Activated gamma-delta T cell treated with anti-CD3 and anti-CD28 coated beads, Interleukin-2, amount 50 U/mL, for 16 hours (primary cell): ENCODE data around the gene NCOA7.

ENCODE experiments used
- DNase-seq: peaks from one replicate; pipeline ENCODE4 v3.0.0-alpha.2; 2020; ENCODE audit warnings: low read depth

The NCOA7 gene, protein sequence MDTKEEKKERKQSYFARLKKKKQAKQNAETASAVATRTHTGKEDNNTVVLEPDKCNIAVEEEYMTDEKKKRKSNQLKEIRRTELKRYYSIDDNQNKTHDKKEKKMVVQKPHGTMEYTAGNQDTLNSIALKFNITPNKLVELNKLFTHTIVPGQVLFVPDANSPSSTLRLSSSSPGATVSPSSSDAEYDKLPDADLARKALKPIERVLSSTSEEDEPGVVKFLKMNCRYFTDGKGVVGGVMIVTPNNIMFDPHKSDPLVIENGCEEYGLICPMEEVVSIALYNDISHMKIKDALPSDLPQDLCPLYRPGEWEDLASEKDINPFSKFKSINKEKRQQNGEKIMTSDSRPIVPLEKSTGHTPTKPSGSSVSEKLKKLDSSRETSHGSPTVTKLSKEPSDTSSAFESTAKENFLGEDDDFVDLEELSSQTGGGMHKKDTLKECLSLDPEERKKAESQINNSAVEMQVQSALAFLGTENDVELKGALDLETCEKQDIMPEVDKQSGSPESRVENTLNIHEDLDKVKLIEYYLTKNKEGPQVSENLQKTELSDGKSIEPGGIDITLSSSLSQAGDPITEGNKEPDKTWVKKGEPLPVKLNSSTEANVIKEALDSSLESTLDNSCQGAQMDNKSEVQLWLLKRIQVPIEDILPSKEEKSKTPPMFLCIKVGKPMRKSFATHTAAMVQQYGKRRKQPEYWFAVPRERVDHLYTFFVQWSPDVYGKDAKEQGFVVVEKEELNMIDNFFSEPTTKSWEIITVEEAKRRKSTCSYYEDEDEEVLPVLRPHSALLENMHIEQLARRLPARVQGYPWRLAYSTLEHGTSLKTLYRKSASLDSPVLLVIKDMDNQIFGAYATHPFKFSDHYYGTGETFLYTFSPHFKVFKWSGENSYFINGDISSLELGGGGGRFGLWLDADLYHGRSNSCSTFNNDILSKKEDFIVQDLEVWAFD

DNA sequence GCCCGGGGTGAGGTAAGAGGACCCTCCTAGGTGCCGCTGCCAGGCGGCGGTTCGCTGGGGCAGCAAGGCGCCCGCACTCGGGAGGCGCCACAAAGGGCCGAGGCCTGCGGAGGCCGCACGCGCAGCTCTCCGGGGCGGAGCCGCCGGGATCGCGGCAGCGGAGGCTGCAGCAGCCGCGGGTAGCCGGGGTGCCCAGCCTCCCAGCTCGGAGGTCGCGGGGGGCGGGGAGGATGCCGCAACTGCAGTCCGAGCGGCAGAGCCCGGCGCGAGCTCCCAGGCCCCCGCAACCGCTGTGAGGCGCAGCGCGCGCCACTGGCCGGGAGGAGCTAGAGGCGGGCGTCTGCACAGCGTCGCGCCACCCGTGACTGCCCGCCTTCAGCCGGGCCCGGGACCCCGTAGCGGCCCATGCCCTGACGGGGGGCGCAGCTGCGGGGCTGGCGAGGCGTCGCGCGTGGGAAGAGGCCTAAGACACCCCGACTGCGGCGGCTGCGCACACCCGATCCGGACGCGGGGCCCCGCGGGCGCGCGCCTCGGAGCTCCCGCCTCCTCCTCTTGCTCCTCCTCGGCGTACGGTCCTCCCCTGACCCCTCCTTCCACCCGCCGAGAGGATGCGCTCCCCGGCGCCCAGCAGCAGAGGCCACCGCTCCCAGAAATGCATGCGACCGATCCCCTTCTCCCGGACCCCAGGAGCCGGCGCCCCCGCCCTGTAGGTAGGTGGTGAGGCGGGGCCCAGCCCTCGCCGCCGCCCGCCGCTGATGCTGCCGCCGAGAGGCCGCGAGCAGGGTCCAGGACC is at the start of gene NCOA7:
Gene NCOA7 (plus strand): TSS at position 603 of the 793 bp plus-strand sequence. CDS start 24,395 bp downstream, outside the sequence.
- DNase-seq, result peak; percentile 64

DNA sequence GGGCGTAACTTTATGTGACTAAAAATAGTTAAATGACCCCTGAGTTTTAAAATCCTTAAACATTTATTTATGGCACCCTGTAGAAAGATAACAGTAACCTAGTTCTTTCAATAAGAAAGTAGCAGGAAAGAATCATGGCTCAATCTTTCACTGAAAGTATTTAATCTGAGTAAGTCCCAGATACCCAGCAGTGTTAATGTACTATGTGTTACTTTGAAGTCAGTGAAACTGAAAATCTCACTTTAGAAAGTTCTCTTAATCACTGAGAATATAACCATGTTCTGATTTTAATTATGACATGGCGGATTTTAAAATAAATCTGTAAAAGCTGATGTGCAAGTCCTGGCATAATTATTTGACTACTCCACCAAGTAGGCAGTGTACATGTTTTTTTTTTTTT is 49.4 kb upstream of the NCOA7 start:
- DNase-seq, result no peak

DNA sequence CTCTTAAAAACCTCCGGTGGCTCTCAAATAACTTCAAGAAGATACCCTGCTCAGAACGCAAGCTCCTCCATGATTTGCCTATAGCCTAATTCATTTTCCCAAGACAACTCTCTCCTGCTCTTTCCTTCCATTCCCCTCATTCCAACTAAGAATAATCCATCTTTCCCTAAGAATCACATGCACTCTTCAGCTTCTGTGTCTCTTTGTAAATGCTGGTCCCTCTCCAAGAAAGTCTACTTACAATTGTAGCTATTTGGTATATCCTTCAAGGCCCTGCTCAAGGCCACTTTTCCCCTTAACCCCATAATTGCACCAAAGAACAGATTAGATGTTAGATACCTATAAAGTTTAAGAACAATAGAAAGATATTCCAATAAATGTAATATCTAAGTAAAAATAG is 48.7 kb upstream of the NCOA7 start:
- DNase-seq, result no peak

DNA sequence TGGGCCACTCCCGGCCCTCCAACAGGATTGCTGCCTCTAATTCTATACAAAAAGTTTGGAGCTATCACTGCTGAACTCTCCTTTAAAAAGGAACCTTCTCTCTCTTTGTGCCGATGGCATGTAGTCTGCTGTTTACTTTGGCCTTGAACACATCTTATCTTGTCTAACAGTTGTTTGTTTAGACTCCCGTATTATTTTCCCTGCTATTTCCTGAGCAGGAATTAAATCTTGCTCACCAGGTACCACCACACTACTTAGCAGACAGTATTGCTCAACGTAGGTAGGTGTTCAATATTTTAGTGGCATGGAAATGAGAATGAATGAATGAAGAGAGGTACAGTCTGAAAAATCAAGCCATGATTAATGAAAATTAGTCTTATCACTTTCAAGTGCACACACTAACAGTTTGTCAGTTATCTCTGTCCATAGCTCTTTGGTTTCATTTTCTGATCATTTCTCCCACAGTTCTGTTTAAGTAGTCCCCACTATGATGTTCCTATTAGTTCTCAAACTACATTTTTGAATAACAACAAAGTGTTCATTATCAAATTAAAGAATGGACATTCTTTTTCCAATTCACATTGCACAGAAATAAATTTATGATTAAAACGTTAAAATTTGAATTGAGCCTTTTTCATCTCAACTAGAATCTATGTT is 48.2 kb upstream of the NCOA7 start:
- DNase-seq, result no peak

DNA sequence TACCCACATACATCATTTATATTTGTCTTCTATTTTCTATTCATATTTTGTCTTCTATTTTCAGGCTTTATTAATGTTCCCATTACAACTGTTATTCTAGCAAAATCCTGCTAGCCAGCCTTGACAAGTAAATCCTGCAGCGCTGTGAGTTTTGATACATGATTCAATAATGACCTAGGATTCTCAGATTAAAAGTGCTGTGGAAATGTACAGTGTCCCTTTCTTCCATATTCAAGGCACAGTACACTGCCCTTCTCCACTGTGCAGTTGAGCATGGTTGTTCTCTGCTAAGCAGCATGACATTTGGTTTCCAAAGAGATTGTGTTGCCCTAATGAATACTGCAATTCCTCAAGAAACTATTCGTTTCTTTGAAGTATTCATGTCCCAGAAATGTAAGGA is 47.2 kb upstream of the NCOA7 start:
- no peak for DNase-seq

DNA sequence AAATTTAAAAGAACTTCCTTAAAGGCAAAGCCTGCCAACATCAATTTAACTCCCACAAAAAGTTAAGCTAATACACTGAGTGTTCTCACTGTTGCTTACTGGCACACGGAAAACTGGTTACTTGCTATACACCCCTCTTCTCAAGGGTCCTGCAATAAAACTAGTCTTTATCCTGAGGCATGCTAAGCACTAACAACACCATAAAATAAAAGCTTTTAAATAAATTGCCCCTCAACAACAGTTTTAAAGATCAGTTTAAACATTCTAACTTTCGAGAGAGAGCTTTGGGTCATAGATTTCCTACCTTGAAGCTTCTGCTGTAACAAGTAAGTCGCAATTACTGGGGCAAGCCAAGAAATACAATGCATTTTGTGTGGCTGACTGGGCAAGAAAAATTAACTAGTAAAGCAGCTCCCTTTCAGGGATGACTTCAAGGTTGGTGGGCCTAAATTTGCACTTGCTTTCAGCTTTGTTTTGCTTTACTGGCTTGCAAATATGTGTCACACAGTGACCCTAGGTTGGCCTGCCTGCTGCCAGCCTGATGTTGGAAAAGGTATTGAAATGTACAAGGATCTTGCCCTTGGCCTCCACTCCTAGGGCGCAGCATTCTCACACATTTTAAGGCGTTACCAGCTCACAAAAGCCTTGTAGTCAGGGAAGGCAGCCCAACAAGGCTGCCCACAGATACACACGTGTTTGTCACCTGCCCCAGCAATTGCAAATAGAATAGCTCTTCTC is 45.3 kb upstream of the NCOA7 start:
- DNase-seq, result no peak

DNA sequence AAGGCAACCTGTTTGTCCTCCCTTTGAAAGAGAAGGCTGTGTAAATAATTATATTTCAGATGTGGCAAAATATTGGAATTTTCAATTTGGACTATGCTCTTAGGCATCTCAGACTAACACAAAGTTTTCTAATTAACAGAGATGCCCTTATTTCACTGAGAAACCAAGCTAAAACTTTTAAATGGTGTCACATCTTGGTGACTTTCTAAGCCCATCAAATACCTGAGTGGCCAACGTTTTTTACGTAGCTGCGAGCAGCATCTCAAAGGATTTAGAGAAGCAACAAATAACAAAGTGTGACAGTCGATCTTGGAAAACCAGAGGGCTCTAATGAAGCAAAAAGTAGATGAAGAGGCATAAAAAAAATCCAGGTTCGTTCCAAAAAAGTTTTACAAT is 44.7 kb upstream of the NCOA7 start:
- no peak for DNase-seq

DNA sequence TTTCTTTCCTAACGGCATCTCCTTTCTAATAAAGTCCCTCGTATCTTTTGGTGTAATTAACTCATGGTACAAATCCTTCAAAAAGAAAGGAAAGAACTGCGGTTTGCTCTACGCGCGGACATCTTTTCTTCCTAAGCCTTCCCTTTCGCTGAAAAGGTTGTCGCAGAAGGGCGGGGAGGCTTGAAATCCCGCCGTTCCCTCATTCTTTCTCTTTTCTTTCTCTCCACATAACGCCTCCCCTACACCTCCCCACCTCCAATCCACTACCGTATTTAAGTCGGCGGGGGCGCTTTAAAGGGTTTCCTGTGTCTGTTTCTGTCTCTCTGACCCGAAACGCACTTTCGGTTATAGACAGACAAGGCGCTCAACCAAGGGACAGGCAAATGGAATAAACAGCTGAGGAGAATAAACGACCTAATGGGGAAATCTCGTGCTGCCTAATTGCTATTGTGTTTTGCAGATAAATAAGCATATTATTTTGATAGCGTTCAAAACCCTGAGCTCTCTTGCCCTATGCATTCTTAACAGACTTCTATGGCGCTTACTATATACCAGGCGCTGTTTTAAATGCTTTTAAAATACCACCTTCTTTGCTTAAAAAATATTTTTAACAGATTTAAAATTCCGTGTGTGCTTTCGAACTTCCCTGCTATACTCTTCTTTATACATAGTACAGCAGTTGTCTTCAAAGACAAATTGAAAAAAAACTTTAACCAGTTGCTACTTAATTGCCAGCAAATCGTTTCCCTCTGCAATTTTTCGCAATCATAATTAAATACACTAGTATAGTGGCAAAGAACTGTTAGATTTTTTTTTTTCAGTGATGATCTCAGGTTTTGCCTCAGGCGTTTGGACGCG is 43.8 kb upstream of the NCOA7 start:
- peak; percentile 52 for DNase-seq

DNA sequence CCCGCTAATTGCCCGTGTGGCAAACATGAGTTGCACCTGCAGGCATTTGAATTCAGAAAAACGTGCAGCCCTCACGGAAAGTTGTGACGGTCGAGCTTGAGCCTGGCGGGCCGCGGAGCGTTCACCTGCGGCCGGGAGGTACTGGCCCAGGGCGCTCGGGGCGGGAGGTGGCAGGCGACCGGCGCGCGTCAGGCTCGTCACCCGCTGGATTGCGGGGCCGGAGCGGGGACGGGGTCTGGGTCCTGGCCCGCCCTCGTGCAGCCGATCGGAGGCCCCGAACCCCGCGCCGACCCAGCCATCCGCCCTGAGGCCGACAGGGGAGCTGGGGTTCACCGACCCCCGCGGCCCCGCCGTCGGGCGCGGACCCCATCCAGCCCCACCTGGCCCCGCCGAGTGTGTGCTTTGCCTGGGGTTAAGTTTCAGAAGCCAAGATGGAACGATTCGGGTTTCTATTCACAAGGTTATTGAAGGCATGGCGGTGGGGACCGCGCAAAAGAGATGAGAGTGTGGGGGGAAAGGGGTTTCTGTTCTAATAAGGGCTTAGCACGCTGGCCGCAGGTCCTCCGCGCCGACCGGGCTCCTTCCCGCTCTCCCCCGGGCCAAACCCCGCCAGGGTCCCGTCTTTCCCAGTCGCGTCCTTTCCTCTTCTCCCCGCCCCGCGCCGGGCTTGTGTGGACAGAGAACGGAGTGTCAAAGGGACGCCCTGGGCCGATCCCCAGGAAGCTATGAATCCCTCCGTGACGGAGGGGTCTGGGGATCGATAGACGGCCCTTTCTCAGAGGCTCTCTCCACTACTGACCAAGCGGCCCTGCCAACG is 43.0 kb upstream of the NCOA7 start:
- no peak for DNase-seq

DNA sequence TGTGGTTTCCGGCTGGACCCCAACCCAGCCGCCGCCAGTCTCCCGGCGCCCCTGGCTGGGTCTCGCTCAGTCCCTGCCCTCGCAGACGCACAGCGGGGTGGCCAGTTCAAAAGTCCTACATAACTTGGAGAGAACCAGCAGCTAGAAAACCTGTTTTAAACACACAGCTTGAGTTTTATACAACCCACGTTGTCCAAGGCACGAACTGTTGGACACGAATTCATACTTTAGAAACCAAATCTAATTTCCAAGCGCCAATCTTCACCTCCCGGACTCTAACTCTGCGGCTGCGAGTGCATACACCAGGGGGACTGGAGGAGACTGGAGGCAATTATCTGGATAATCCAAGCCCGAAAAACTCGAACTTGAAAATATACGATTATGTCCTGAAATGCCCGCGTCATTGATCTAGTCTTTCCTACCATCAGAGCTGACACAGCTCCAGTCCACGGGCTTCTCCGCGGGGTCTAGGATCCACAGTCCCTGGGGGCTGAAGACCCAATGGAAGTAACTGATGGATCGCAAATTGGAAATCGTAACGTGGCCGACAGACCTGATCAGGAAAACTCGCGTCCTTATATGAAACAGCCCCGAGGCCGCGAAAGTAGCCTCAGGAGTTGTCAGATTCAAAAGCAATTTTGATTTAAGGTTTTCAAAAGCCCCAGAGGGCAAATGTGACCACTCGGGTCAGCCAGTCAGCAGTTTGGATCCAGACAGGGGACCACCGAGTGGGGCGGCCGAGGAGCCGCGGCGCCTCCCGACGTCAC is 42.2 kb upstream of the NCOA7 start:
- DNase-seq, result no peak

DNA sequence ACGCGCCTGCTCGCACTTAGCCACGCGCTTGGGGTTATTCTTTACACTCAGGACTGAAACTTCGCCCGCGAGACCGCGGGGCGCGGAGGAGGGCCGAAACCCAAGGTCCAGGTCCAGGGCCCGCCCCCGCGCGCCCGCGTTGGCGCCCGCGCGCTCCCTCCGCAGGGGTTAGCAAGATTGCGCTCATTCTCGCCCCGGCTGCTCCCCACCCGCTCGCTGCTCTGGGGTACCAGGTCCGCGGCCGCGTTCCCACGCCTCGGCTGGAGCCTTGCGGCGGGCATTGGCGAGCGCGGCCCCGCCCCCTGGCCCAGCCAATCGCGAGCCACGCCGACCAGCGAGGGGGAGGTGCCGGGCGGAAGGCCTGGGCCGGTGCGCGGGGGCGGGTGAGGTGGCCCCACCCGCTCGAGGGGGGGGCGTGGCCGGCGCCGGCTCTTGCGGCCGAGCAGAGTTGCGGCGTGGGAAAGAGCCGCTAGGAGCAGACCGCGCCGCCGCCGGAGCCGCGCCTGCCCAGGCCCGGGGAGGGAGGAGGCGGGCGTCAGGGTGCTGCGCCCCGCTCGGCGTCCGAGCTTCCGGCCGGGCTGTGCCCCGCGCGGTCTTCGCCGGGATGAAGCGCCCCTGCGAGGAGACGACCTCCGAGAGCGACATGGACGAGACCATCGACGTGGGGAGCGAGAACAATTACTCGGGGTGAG is 41.4 kb upstream of the NCOA7 start, which contains the start of gene HEY2:
Gene HEY2 (plus strand): TSS at position 460 of the 692 bp plus-strand sequence. CDS start 145 bp downstream, at position 605.
- DNase-seq, result peak; percentile 70

DNA sequence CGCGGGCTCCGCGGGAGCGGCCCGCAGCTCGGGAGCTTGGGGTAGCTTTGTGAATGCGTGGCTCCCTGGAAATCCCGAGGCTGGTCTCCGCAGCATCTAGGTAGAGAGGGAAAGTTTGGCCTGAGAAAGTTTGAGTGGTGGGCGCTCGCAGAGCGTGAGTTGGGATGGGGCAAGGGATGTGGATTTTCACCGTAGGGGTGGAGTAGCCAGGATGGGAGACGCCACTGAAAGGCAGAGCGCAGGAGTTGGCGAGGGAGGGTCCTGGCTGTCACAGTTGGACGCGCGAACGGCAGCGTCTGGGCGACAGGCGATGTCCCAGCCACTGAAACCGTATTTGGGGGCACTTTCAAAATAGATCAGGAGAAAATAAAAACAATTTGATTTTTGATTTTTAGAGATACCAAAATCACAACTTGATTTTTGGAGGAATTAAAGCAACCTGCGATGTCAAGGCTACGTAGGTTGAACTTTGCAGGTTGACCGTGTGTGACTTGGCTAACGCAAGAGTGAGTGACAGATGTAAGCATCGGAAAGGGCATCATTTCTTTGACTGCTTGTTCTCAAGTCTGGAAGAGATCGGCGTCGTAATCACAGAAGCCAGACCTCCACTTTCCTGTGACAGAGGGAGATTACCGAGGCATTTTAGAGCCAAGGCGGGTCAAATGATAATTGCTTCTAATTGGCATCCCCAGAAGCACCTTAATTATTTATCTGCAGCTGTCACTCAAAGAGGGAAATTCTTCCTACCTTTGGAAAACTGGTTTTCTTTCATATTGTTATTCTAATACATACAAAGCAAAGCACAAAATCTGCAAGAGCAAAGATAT is 40.7 kb upstream of the NCOA7 start:
- DNase-seq, result no peak

DNA sequence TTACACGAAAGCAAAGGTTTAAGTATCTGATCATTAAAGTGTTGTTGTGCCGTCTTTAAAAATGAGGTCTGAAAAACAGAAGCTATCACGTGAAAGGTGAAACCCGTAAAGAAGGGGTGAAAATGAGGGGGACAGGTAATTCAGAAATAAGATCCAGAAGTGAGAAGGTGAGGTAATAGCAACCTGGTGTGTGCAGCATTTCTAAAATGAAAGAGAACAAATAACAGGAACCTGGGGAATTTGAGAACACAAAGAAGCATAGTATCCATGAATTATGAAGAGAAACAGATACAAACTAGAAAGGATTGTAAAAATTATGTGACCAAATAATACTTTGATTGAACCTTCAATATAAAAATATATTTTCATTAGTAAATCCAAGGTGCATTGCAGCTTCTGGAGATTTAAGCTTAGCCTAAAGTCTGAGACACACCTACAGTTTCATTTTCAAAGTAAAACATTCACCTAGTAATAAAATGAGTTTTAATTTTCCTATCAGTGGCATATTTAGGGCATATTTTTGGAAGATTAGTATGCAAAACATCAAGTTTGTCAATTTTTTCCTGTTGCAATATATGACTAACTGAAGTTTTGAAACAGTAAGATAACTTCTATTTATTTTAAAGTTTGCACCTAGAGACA is 39.9 kb upstream of the NCOA7 start:
- no peak for DNase-seq

DNA sequence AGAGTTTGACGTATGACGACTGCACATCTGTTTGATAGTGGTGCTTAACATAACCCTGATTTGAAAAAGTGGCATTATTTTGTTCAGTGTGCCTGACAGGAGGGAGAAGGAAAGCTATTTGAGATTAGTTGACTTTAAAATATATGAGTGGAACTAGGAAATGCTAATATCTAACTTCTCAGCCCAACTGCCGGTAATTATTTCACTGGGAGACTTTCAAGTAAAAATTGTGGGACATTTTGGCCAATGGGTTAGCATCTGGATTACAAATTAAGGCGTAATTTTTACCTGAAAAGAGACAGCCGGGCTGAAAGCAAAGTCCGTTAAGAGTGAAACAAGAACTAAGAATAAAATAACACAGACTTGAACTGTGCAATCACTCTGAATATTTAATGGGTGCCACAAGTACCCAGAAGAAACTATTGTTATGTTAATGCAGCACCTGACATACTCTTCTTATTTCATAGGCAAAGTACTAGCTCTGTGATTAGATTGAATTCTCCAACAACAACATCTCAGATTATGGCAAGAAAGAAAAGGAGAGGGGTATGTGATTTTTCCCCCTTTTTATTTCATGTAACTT is 39.3 kb upstream of the NCOA7 start:
- DNase-seq, result no peak

DNA sequence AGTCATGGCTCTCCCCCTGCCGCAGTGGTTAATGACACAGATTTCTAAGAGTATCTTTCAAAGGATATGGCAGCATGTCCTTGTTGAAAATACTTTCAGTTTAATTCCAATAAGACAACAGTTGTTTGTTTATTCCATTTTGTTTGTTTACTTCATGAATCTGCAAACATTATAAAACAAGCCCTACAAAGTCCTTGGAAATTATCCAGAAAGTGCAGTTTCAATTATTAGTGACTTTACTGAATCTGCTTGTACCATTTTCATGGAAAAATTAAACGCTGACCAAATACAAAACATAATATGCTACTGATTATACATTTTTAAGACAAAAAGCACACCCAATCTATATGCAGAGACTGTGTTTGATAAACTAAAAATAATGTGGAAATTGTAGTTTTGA is 38.0 kb upstream of the NCOA7 start:
- no peak for DNase-seq
